Middle frontal gyrus (tissue), 1 donor: Measurements from ENCODE around the gene SELENBP1.
A peak's percentile ranks its signal among the peaks of the same experiment; 100 is the strongest.
"Not testable (repeated sequence)": the region's sequence is repeated elsewhere in the genome, so short reads cannot be mapped to it uniquely, and the experiment has no call there.

Source experiments
- DNase-seq: peaks from one replicate; pipeline ENCODE4 v3.0.0-alpha.2; 2015; ENCODE audit warnings: low spot score; ENCODE audit errors: extremely low spot score

SELENBP1 gene

GRCh38 chr1:151372058-151372934 lies at the start of gene SELENBP1:
Gene SELENBP1 (minus strand): TSS chr1:151372705. CDS start chr1:151372641, 64 bp downstream.
- no peak for DNase-seq

- DNase-seq: no peak
Measured at GRCh38 chr1:151419819-151420218, 47.3 kb upstream of the SELENBP1 start.

- no peak for DNase-seq
Measured at GRCh38 chr1:151418081-151418480, 45.6 kb upstream of the SELENBP1 start.

- DNase-seq: no peak
Measured at GRCh38 chr1:151416231-151416630, 43.7 kb upstream of the SELENBP1 start.

GRCh38 chr1:151411884-151412283 lies 39.4 kb upstream of the SELENBP1 start:
- no peak for DNase-seq

- DNase-seq: no peak
Measured at GRCh38 chr1:151408891-151409290, 36.4 kb upstream of the SELENBP1 start.

- DNase-seq: no peak
Measured at GRCh38 chr1:151407304-151407703, 34.8 kb upstream of the SELENBP1 start.

GRCh38 chr1:151406176-151406575 lies 33.7 kb upstream of the SELENBP1 start:
- DNase-seq: no peak

- no peak for DNase-seq
Measured at GRCh38 chr1:151405187-151405951, 32.9 kb upstream of the SELENBP1 start.

GRCh38 chr1:151403612-151404011 lies 31.1 kb upstream of the SELENBP1 start:
- no peak for DNase-seq

- no peak for DNase-seq
Measured at GRCh38 chr1:151402764-151403163, 30.3 kb upstream of the SELENBP1 start.

GRCh38 chr1:151401860-151402259 lies 29.4 kb upstream of the SELENBP1 start:
- no peak for DNase-seq

GRCh38 chr1:151401125-151401788 lies 28.8 kb upstream of the SELENBP1 start:
- DNase-seq: no peak

- peak; percentile 92 for DNase-seq
Measured at GRCh38 chr1:151399324-151400171, 27.0 kb upstream of the SELENBP1 start, which contains the start of gene PSMB4. Gene PSMB4 (plus strand): TSS chr1:151399573. CDS start chr1:151399588, 15 bp downstream.

GRCh38 chr1:151396265-151396664 lies 23.8 kb upstream of the SELENBP1 start:
- not testable (repeated sequence) for DNase-seq

GRCh38 chr1:151393583-151393982 lies 21.1 kb upstream of the SELENBP1 start:
- no peak for DNase-seq

- no peak for DNase-seq
Measured at GRCh38 chr1:151391079-151391563, 18.6 kb upstream of the SELENBP1 start.

- DNase-seq: not testable (repeated sequence)
Measured at GRCh38 chr1:151390221-151391078, 17.9 kb upstream of the SELENBP1 start.

- no peak for DNase-seq
Measured at GRCh38 chr1:151386002-151386401, 13.5 kb upstream of the SELENBP1 start.

GRCh38 chr1:151384584-151384983 lies 12.1 kb upstream of the SELENBP1 start:
- no peak for DNase-seq
